ENCODE results near the gene SHH.

- TF ChIP-seq CREB5 (CRISPR knock-in tag; IDR thresholded peaks at IDR 0.05; ENCODE audit: low read depth), result no peak
- TF ChIP-seq ARNTL (CRISPR knock-in tag; IDR thresholded peaks at IDR 0.05; ENCODE audit: borderline replicate concordance, low read depth), result no peak
- no peak for TF ChIP-seq POU6F1 (CRISPR knock-in tag; IDR thresholded peaks at IDR 0.05; ENCODE audit: borderline replicate concordance, low read depth)
Observed at GRCh38 chr7:155811560-155811894, 736 bp downstream of the SHH start.

Data from SK-N-SH treated with all-trans-retinoic acid at 6 μM for 48 hours (cell line).